Sciatic nerve (tissue), 2 donors: ENCODE measurements around the gene AGPAT1. TPM values are rescaled to one million over a fixed set of nuclear protein-coding genes. Genes with fewer than 3 reads are reported as not detected.
A peak's percentile ranks its signal among the peaks of the same experiment; 100 is the strongest.
"Not testable (repeated sequence)": the region's sequence is repeated elsewhere in the genome, so short reads cannot be mapped to it uniquely, and the experiment has no call there.

Experiments used
- ATAC-seq: fragments of 200-7000 bp; cut with Tn5 transposase; one replicate; pipeline ENCODE4 v1.9.1; 2020; ENCODE audit warnings: mild to moderate bottlenecking, moderate library complexity
- DNase-seq: peaks from one replicate; pipeline ENCODE4 v3.0.0-alpha.2; 2020; ENCODE audit warnings: low spot score
- intact Hi-C: fragments of 100-400 bp; cut with DNase I; formaldehyde crosslinking; loops from one replicate; pipeline ENCODE4 v1.14.2; 2022
- total RNA-seq: library from RNA; stranded (reverse); fragmentation: NEBNext Ultra II Directional; extraction: Animal tissue kit (Norgen Biotek cat#: 25700); gene quantifications from one replicate; pipeline ENCODE4 v1.2.1, GENCODE V29; 2021
- donor health status: DM: no; HTN: no; CAD: no.
- donor health status: DM: no; HTN: no; CAD: no.

Gene AGPAT1
- total RNA-seq, 1 donor from 2014 or later = 59.9 TPM

GRCh38 chr6:32189069-32189741, 13.3 kb upstream of the AGPAT1 start:
- intact Hi-C loops = no loop called here
- no peak for DNase-seq
- ATAC-seq = no peak

DNA sequence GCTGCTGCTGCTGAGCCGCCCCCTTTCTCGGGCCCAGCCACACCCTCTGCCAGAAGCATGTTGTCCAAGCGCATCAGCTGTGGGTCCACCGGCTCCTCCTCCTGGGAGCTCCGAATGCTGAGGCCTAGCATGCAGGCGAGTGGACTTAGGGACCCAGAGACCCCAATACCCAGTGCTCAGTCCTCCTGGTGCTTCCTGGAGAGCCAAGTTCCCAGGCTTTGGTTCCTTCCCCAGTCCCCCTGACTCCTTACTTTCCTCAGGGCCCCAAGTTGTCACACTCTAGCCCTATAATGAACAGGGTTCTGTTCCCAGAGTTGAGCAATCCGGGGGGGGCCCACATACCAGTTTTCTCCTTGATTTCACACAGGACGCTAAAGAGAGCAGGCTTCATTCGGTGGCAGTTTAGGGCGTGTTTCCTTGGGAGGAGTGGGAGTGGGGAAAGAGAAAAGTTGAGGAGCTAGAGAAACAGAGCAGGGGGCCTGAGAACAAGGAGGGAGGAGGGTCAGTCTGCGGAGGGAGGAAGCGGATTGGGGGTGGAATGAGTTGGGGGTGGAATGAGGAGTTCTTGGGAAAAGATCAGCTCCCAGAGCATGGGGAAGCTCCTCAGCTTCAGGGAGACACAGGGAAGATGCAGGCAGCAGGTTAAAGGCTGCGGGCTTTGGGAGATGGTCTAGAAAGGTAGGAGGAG, 12.6 kb upstream of the AGPAT1 start:
- intact Hi-C loops = no loop called here
- DNase-seq = no peak
- ATAC-seq = no peak

DNA sequence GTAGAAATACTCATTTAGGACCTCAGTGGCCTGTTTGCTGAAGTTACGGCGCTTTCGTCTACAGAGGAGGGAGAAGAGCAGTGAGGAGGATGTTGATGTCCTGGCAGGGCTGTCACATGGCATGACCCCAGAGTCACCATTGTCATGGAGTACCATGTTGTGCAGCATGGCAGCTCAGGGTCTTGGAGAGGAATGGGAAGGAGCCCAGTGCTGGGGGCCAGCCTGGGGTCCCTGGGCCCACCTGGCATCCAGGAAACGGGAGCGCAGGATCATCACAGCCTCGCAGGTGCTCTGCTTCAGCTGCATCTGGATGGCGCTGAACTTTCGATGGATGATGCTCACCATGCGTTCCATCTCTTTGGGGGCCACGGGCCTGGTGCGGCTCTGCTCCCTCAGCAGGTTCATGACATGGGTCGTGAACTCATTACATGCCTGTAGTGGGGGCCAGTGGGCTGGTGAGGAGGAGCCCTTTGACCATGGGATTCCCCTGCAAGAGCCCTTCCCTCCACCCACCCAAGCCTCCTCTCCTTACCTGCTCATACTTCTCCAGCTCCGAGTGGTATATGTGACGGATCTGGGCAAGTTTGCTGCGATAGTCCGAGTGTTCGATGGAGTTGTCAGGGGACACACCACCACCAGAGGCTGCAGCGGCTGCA, 12.0 kb upstream of the AGPAT1 start:
- peak; percentile 59 for DNase-seq
- intact Hi-C loops, ATAC-seq: not testable (repeated sequence)

DNA sequence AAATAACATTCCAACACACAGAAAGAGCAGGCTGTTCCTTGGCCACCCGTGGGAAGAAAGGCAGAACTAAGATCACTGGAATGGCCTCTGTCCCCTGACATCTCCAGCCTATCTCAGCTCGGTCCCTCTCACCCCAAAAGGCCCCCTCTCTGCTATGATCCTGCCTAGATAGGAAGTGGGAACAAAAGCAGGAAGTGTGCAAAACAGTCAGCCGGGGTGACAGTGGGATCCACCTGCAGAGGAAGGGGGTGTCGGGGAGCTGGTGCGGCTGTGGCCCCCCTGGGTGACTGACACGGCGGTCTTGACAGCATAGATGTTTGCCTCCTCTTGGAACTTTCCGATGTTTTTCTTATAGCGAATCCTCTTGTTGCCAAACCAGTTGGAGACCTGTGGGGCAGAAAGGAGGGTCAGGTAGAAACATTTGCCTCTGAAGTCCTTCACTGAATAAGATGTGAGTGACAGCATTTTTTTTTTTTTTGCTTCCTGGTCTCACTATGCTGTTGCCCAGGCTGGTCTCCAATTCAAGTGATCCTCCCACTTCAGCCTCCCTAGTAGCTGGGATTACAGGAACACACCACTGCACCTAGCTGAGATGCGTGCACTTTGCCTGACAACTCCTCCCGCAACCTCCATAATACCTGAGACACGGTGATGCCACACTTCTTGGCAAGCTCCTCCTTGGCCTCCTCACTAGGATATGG, 11.3 kb upstream of the AGPAT1 start:
- no peak for DNase-seq
- no peak for ATAC-seq
- intact Hi-C loops = no loop called here

GRCh38 chr6:32186151-32186840, 10.4 kb upstream of the AGPAT1 start:
- intact Hi-C loops, ATAC-seq, DNase-seq: not testable (repeated sequence)

GRCh38 chr6:32185681-32186131, 9.8 kb upstream of the AGPAT1 start:
- DNase-seq (peak; percentile 85), ATAC-seq (peak; percentile 75)
- intact Hi-C loops = not testable (repeated sequence)

DNA sequence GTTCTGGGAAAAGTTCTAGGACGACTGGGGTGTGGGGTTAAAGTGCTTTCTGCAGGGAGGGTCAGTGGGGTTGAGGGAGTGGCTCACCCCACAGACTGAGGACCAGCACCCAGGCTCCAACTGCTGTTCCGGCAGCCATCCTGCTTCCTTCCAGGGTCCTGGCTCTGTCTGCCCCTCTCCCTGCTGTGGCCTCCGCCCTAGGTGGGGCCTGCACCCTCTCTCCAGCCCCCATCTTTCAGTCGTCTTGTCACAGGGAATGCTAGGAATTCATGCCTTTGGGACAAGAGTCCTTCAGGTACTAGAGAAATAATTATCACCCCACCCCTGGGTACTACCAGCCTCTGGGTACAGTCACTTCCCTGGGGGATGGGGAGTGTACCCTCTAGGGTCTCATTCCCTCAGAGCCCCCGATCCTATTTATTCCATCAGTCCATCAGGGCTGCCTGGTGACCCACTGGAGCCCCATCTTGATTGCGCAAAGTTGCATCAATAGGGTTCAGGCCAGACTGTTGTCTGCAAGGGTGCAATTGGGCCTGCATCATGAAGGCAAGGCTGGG, 8.3 kb upstream of the AGPAT1 start, which contains the start of gene AGER:
Gene AGER (minus strand): TSS at position 170 of the 557 bp plus-strand sequence. CDS start 31 bp downstream, at position 139.
- ATAC-seq (no peak), DNase-seq (no peak)
- intact Hi-C loops = no loop called here

DNA sequence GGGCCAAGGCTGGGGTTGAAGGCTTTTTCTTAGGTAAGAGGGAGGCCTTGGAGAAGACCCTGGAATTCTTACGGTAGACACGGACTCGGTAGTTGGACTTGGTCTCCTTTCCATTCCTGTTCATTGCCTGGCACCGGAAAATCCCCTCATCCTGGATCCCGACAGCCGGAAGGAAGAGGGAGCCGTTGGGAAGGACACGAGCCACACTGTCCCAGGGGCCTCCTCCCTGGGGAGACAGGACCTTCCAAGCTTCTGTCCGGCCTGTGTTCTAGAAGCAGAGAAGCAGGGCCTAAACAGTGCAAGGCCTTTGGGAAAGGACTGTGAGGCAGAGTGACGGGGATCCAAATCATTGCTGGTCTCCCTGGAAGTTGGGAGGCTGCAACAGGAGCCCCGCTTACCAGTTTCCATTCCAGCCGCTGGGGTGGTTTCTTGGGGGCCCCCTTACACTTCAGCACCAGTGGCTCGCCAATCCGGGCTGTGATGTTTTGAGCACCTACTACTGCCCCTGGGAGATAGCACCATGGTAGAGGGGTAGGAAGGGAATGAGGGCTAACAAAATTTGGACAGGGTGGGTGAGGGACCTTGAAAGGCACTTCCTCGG, 7.7 kb upstream of the AGPAT1 start:
- intact Hi-C loops = no loop called here

DNA sequence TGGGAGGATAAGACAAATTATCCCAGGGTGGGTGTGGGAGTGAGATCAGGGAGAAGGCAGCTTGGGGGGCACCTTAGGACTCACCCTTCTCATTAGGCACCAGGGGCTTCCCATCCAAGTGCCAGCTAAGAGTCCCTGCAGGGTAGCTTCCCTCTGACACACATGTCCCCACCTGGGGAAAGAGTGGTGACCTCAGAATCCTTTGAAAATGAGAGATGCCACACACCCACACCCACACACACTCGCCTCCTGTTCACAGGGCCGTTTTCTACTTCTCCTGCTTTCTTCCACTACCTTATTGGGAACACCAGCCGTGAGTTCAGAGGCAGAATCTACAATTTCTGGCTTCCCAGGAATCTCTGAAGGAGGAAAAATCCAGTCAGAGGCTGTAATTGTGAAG, 7.1 kb upstream of the AGPAT1 start:
- DNase-seq = no peak
- intact Hi-C loops = no loop called here

More for the DNA sequence above, 7.7 kb upstream of the AGPAT1 start:
- DNase-seq (no peak), ATAC-seq (no peak)

GRCh38 chr6:32182555-32182981, 6.7 kb upstream of the AGPAT1 start:
- DNase-seq (no peak), ATAC-seq (no peak)
- intact Hi-C loops = no loop called here

More for the DNA sequence above, 7.1 kb upstream of the AGPAT1 start:
- no peak for ATAC-seq

DNA sequence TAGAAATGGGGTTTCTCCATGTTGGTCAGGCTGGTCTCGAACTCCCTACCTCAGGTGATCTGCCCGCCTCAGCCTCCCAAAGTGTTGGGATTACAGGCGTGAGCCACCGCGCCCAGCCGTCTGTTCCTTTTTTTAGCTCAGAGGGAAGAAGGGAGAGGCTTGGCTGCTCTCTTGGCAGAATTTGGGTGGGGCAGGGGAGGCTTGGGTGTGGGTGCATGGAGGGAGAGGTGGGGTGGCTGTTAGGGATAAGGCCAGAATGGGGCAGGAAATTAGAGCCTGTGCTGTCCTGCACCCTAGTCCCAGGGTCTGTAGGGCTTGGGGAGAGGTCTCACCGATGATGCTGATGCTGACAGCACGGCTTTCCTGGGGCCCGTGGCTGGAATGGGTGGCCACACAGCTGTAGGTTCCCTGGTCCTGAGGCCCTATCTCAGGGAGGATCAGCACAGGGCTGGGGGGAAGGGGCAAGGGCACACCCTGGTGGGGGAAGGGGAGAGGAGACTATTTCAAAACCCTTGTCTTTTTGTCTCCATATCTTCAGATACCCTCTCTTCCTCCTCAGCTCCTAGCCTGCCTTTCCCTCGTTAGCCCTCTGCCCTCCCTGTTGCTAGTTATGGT, 6.1 kb upstream of the AGPAT1 start:
- intact Hi-C loops = no loop called here
- no peak for DNase-seq
- no peak for ATAC-seq

DNA sequence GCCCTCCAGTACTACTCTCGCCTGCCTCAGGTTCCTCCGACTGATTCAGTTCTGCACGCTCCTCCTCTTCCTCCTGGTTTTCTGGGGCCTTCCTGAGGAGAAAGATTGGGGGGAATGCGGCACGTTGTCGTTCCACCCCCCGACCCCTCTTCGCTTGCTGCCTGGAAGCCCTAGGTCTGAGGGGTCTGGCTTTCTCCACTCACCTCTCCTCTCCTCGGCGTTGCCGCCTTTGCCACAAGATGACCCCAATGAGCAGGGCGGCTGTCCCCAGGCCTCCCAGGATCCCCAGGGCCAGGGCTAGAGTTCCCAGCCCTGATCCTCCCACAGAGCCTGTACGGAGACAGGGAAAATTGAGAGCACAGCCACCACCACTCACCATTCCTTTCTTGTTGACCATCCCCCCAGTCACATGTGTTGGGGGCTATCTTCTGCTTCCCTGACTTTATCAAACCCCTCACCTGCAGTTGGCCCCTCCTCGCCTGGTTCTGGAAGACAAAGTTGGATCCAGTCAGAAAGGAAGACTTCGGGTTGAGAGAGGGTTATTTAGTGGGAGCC, 5.3 kb upstream of the AGPAT1 start:
- DNase-seq (no peak), ATAC-seq (no peak)
- intact Hi-C loops = no loop called here

GRCh38 chr6:32179766-32180405, 4.0 kb upstream of the AGPAT1 start:
- intact Hi-C loops = no loop called here
- ATAC-seq (no peak), DNase-seq (no peak)

DNA sequence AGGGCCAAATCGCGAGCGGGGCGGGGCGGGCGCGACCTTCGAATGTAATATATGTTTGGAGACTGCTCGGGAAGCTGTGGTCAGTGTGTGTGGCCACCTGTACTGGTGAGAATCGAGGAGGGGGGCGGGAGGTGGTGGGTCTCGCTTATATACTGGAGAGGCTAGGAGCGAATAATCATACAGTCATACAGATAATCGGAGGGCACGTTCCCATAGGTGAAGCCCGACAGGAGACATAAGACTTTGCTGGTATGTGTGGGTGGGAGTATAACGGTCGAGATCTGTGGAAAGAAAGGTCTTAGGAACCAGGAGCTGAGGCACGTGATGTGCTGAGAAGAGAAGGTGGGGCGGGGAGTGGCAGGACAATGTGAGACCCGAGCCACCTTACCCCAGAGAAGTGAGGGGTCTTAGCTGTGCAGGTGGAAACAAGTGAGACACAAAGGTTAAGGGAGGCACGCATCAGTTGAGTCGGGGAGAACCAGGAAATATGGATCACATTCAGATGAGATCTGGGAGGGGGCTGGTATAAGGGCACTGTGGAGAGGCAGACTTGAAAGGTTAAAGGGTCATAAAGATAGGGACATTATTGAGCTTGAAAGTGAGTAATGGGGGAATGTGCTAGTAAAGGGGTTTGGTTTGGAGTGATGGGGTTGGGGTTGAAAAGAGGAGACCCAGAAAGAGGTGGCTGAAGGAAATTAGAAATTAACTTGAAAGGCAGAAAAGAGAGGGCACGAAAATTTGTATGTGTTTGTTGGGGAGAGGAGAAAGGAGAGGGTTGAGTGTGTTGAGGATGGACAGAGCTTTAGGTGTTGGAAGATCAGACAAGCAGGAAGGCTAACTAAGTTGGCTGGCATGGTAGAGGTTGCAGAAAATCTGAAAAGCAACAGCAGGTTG, 2.9 kb upstream of the AGPAT1 start:
- DNase-seq (no peak), ATAC-seq (no peak)
- intact Hi-C loops = no loop called here

DNA sequence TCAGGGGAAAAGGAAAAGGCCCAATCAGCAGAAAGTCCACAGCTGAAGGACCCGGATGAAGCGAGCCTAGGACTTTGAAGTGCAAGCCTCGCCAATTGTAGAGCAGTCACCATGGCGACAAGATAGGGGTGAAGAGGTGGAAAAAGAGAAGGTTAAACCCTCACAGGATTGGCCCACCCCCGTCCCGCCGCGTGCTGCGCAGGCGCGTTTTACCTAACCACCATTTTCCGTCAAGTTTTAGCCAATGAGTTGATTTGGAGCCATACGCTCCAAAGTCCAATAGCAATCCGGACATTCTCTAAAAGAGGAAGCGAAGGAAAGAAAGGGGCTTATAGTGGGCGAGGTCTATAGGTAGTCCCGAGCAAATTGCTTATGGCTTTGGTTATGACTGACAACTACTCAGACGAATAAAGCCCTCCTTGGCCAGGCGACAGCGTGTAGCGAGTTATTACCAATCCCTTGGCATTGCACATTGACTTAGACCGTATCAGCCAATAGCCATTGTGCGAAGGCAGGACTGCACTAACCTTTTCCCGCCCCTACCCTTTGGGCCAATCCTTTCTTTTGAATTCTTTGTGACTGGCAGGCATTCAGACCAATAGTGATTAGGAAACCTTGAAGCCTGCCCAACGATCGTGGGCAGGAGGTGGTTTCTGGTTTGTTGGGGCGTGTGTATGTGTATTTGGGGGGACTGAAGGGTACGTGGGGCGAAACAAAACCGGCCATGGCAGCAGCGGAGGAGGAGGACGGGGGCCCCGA, 2.1 kb upstream of the AGPAT1 start, which contains the start of gene RNF5:
Gene RNF5 (plus strand): TSS at position 618 of the 759 bp plus-strand sequence. CDS start 107 bp downstream, at position 725.
- intact Hi-C loops = no loop called here

More for the DNA sequence above, 2.1 kb upstream of the AGPAT1 start, which contains the start of gene RNF5:
- DNase-seq (peak; percentile 97), ATAC-seq (peak; percentile 90)
